ENCODE results near the gene TRABD2A.

TRABD2A gene

GRCh38 chr2:84885111-84885510 lies 4.2 kb upstream of the TRABD2A start:
- H3K27me3 ChIP-seq (ENCODE audit: insufficient read depth, low read length, poor library complexity, severe bottlenecking): no peaks in the 10 kb centered on the region

DNA sequence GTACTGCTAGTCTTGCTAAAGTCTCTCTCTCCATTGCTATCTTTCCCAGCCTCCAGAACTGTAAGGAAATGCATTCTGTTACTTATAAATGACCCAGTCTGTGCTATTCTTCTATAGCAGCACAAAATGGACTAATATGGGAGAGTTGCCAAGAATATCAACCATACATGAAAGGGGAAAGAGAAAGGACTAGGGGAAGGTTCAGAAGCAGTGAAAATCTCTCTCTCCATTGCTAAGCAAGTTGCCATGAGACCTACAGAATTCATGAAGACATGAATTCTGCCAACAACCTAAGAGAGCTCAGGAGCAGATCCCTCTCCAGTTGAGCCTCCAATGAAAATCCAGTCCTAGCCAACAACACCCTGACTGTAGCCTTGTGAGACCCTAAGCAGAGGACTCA lies 3.6 kb upstream of the TRABD2A start:
- H2AFZ ChIP-seq (ENCODE audit: low read length): no peak overlapping the region
- H3K27me3 ChIP-seq (ENCODE audit: insufficient read depth, low read length, poor library complexity, severe bottlenecking): no peaks in the 10 kb centered on the region

More at GRCh38 chr2:84885111-84885510, 4.2 kb upstream of the TRABD2A start:
- H3K4me1 ChIP-seq (ENCODE audit: insufficient read depth, low read length, poor library complexity, severe bottlenecking): peaks cover 13% of the 10 kb centered on the region
- no peaks in the 10 kb centered on the region for H3K79me2 ChIP-seq (ENCODE audit: insufficient read depth, low read length)
- H3K36me3 ChIP-seq (ENCODE audit: insufficient read depth, low read length): no peaks in the 10 kb centered on the region
- H3K9ac ChIP-seq (ENCODE audit: low read depth, low read length, poor library complexity, severe bottlenecking): no peak overlapping the region
- no peaks in the 10 kb centered on the region for H3K9me3 ChIP-seq (ENCODE audit: insufficient read depth, low read depth, low read length)
- H3K4me3 ChIP-seq (ENCODE audit: low read length, poor library complexity, severe bottlenecking): no peak overlapping the region
- no peaks in the 10 kb centered on the region for H3F3A ChIP-seq (ENCODE audit: low read depth)
- no peak overlapping the region for H3K4me2 ChIP-seq (ENCODE audit: low read depth, low read length, poor library complexity, severe bottlenecking)
- H2AFZ ChIP-seq (ENCODE audit: low read length): no peak overlapping the region
- TF ChIP-seq EZH2phosphoT487 (IDR thresholded peaks at IDR 0.05; ENCODE audit: borderline replicate concordance): no peak
- TF ChIP-seq CTCF (conservative IDR thresholded peaks at IDR 0.05; ENCODE audit: low read length): no peak
- H4K20me1 ChIP-seq (ENCODE audit: insufficient read depth, low read length, poor library complexity, severe bottlenecking): no peaks in the 10 kb centered on the region
- no peaks in the 10 kb centered on the region for H3K9me2 ChIP-seq (replicated peaks; ENCODE audit: low read depth, low read length)

GRCh38 chr2:84882775-84883550 lies 2.1 kb upstream of the TRABD2A start:
- no peaks in the 10 kb centered on the region for H3K27me3 ChIP-seq (ENCODE audit: insufficient read depth, low read length, poor library complexity, severe bottlenecking)
- no peaks in the 10 kb centered on the region for H3F3A ChIP-seq (ENCODE audit: low read depth)
- no peak overlapping the region for H3K4me3 ChIP-seq (ENCODE audit: low read length, poor library complexity, severe bottlenecking)
- no peaks in the 10 kb centered on the region for H3K36me3 ChIP-seq (ENCODE audit: insufficient read depth, low read length)
- peaks cover 4% of the 10 kb centered on the region for H3K4me1 ChIP-seq (ENCODE audit: insufficient read depth, low read length, poor library complexity, severe bottlenecking)
- peak overlapping the region; percentile 82 for H3K4me2 ChIP-seq (ENCODE audit: low read depth, low read length, poor library complexity, severe bottlenecking)
- no peaks in the 10 kb centered on the region for H3K9me2 ChIP-seq (replicated peaks; ENCODE audit: low read depth, low read length)
- H3K9me3 ChIP-seq (ENCODE audit: insufficient read depth, low read depth, low read length): no peaks in the 10 kb centered on the region
- H3K9ac ChIP-seq (ENCODE audit: low read depth, low read length, poor library complexity, severe bottlenecking): no peak overlapping the region
- peak overlapping the region; percentile 64; the same call in 1 of the 2 replicates for H2AFZ ChIP-seq (ENCODE audit: low read length)
- H4K20me1 ChIP-seq (ENCODE audit: insufficient read depth, low read length, poor library complexity, severe bottlenecking): no peaks in the 10 kb centered on the region
- H3K79me2 ChIP-seq (ENCODE audit: insufficient read depth, low read length): no peaks in the 10 kb centered on the region
- no peak for TF ChIP-seq CTCF (conservative IDR thresholded peaks at IDR 0.05; ENCODE audit: low read length)

More for the DNA sequence above, 3.6 kb upstream of the TRABD2A start:
- H3K4me1 ChIP-seq (ENCODE audit: insufficient read depth, low read length, poor library complexity, severe bottlenecking): peaks cover 11% of the 10 kb centered on the region
- TF ChIP-seq CTCF (conservative IDR thresholded peaks at IDR 0.05; ENCODE audit: low read length) (no peak), EZH2phosphoT487 (IDR thresholded peaks at IDR 0.05; ENCODE audit: borderline replicate concordance) (no peak)
- H3K9me3 ChIP-seq (ENCODE audit: insufficient read depth, low read depth, low read length): no peaks in the 10 kb centered on the region
- H3K4me2 ChIP-seq (ENCODE audit: low read depth, low read length, poor library complexity, severe bottlenecking): no peak overlapping the region
- H3K79me2 ChIP-seq (ENCODE audit: insufficient read depth, low read length): no peaks in the 10 kb centered on the region
- H3K9me2 ChIP-seq (replicated peaks; ENCODE audit: low read depth, low read length): no peaks in the 10 kb centered on the region
- no peaks in the 10 kb centered on the region for H3F3A ChIP-seq (ENCODE audit: low read depth)
- no peak overlapping the region for H3K9ac ChIP-seq (ENCODE audit: low read depth, low read length, poor library complexity, severe bottlenecking)
- H4K20me1 ChIP-seq (ENCODE audit: insufficient read depth, low read length, poor library complexity, severe bottlenecking): no peaks in the 10 kb centered on the region
- H3K4me3 ChIP-seq (ENCODE audit: low read length, poor library complexity, severe bottlenecking): no peak overlapping the region
- H3K36me3 ChIP-seq (ENCODE audit: insufficient read depth, low read length): no peaks in the 10 kb centered on the region

Measured in Loucy (cell line).